NCI-H1930 (cell line): Measurements from ENCODE around the gene OR2F2.

Experiments used
- DNase-seq, 2 experiments: peaks; one replicate each; lab custom pipeline; 2025; lab: John Stamatoyannopoulos, UW

OR2F2 gene

DNA sequence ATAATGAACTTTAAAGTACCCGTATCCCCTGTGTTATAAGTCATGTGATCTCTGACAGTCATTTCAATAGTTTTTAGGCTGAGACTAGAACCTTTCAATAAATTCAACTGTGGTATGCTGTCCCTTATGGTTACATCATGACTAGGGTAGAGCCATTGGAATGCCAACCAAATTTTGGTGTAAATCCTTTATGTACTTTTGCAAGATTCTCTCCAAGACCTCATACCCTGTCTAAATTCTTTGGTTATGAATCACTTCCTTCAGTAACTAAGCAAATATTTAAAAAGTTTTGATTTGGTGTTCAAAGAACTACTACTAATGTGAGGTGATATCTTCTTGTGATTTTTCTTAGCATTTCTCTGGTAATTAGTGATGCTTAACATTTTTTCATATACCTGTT, 44.3 kb downstream of the OR2F2 start:
- DNase-seq, result no peak

DNA sequence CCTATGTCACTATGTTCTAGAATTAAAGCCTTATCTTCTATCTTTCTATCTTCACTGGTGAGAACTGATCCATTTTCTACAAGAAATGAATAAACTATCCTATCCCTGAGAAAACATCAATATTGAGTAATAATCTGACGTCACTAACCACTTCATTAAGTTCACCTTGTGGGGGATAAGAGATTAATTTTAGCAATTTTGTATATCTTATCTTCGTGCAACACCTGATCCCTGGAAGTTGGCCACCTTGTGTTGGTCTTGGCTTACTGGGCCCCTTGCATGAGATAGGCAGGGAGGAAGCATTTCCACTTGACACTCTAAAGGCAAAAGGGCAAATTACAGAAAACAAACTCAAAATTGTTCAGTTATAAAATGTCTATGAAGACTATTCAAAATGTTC, 45.0 kb downstream of the OR2F2 start:
- DNase-seq, result no peak

DNA sequence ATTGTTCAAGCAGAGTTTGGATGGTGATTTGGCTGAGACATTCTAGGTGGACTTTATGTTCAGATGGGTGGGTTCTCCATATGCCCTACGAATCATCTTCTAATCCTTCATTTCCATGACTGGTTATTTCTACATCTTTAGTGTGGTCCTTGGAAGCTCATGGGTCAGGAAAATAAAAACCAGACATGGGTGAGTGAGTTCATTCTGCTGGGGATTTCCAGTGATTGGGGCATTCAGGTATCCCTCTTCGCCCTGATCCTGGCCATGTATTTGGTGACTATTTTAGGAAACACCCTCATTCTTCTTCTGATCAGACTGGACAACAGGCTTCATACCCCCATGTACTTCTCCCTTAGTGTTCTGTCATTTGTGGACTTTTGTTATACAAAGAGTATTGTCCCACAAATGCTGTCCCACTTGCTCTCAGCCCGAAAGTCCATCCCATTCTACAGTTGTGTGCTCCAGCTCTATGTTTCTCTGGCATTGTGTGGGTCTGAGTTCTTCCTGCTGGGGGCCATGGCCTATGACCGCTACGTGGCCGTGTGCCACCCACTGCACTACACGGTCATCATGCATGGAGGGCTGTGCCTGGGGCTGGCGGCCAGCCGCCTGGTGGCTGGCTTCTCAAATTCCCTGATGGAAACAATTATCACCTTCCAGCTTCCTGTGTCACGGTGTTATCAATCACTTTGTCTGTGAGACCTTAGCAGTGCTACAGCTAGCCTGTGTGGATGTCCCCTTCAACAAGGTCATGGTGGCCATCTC, 45.9 kb downstream of the OR2F2 start:
- no peak for DNase-seq

DNA sequence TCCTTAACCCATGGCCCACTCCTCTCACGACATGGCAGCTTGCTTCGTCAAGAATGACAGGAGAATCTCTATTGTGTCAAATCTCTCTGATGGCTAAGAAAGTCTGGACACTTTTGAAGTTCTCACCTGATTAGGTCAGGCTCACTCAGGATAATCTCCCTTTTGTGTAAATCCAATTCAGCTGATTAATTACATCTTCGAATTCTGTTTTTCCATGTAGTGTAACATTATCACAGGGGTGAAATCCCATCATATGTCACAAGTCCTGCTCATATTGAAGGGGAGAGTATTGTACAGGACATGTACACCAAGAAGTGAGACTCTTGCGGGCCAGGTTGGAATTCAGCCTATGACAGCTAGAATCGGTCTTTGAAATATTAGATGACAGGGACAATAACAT, 48.9 kb downstream of the OR2F2 start:
- DNase-seq, result no peak
